Endothelial cell of umbilical vein (primary cell): ENCODE measurements around the gene AP4B1. TPM values are rescaled to one million over a fixed set of nuclear protein-coding genes. Genes with fewer than 3 reads are reported as not detected.

ENCODE experiments used
- BruUV-seq: library from RNA; stranded (reverse); fragments of 400-500 nt; replicated peaks from 2 replicates; lab custom pipeline; 2021; lab: Mats Ljungman, UMichigan
- CTCF ChIA-PET: fragments of 300-600, 350-600 bp; sonication (Branson Sonifier 250); formaldehyde crosslinking; loops from one replicate; lab custom pipeline; 2021; ENCODE audit warnings: antibody characterized with exemption, inconsistent platforms; lab: Charles Lee
- POLR2A ChIA-PET: fragments of 300-600, 350-600 bp; sonication (Branson Sonifier 250); formaldehyde crosslinking; loops from one replicate; lab custom pipeline; 2021; ENCODE audit warnings: antibody characterized with exemption, inconsistent platforms; lab: Charles Lee
- DNase-seq: peaks from one replicate; pipeline ENCODE4 v3.0.0-alpha.2; 2011; ENCODE audit warnings: low read depth, low spot score
- FAIRE-seq: peaks from 2 replicates; lab custom pipeline; 2011; peaks lifted over from hg19 to GRCh38; lab: Jason Lieb, UNC
- H2AFZ ChIP-seq: 2 replicates; pipeline ENCODE4 v1.6.0; 2012; ENCODE audit warnings: low read depth, low read length, control low read depth, inconsistent platforms
- H3K27ac ChIP-seq: 2 replicates; pipeline ENCODE4 v1.5.1; 2011; ENCODE audit warnings: low read depth, mild to moderate bottlenecking, control low read depth, low read length, moderate library complexity; ENCODE audit not compliant: insufficient read depth
- H3K27me3 ChIP-seq, 2 experiments: 2 replicates each; pipeline versions ENCODE4 v1.6.0 to v1.6.1; 2011; ENCODE audit warnings: low read length in 2 of 2, mixed read lengths in 1 of 2; ENCODE audit not compliant: control insufficient read depth in 2 of 2, insufficient read depth in 2 of 2
- H3K36me3 ChIP-seq, 2 experiments: 2 replicates in 1 of 2; 3 replicates in 1 of 2; pipeline ENCODE4 v1.5.1; 2011; ENCODE audit warnings: low read length in 2 of 2, mild to moderate bottlenecking in 1 of 2, moderate library complexity in 1 of 2; ENCODE audit not compliant: control insufficient read depth in 2 of 2, insufficient read depth in 2 of 2; ENCODE audit errors: extremely low read depth in 1 of 2
- H3K4me1 ChIP-seq: 3 replicates; pipeline ENCODE4 v1.5.1; 2011; ENCODE audit warnings: mild to moderate bottlenecking, low read length; ENCODE audit not compliant: control insufficient read depth, insufficient read depth; ENCODE audit errors: extremely low read depth
- H3K4me2 ChIP-seq: 2 replicates; pipeline ENCODE4 v1.6.1; 2011; ENCODE audit warnings: low read length, control low read depth, mixed read lengths; ENCODE audit not compliant: insufficient read depth
- H3K4me3 ChIP-seq, 3 experiments: fragments of 200-600 bp in 1 of 3; sonication (generic), shearing (Covaris generic) in 1 of 3; replicated peaks in 1 of 3; 2 replicates each; pipeline ENCODE4 v1.5.1; 2011 to 2016; ENCODE audit warnings: control low read depth in 3 of 3, low read length in 3 of 3, mild to moderate bottlenecking in 2 of 3, inconsistent platforms in 1 of 3, low read depth in 1 of 3, moderate library complexity in 1 of 3; ENCODE audit not compliant: insufficient read depth in 1 of 3
- H3K79me2 ChIP-seq: 2 replicates; pipeline ENCODE4 v1.6.0; 2012; ENCODE audit warnings: low read length, inconsistent platforms; ENCODE audit not compliant: control insufficient read depth, insufficient read depth
- H3K9ac ChIP-seq: replicated peaks from 2 replicates; pipeline ENCODE3; 2011; ENCODE audit warnings: low read length, control low read depth; ENCODE audit not compliant: insufficient read depth; ENCODE audit errors: extremely low read depth
- H3K9me1 ChIP-seq: replicated peaks from 3 replicates; pipeline ENCODE4 v1.6.0; 2011; ENCODE audit warnings: mild to moderate bottlenecking, low read length; ENCODE audit not compliant: control insufficient read depth, insufficient read depth; ENCODE audit errors: extremely low read depth
- H3K9me3 ChIP-seq: replicated peaks from 2 replicates; pipeline ENCODE4 v1.5.1; 2012; ENCODE audit warnings: low read length, inconsistent platforms; ENCODE audit not compliant: control insufficient read depth, insufficient read depth
- H4K20me1 ChIP-seq: replicated peaks from 2 replicates; pipeline ENCODE3; 2011; ENCODE audit warnings: mild to moderate bottlenecking, low read length; ENCODE audit not compliant: control insufficient read depth, insufficient read depth; ENCODE audit errors: extremely low read depth
- EZH2 ChIP-seq: IDR thresholded peaks from 2 replicates; pipeline ENCODE4 v1.6.1; 2012; ENCODE audit warnings: borderline replicate concordance, low read depth, mild to moderate bottlenecking, moderate library complexity, low read length, inconsistent platforms; ENCODE audit not compliant: severe bottlenecking
- FOS ChIP-seq: IDR thresholded peaks from 2 replicates; pipeline ENCODE4 v1.6.1; 2011; ENCODE audit warnings: mild to moderate bottlenecking, low read length, moderate library complexity, borderline replicate concordance; ENCODE audit not compliant: insufficient read depth
- GATA2 ChIP-seq: IDR thresholded peaks from 2 replicates; pipeline ENCODE4 v1.7.0; 2011; ENCODE audit warnings: low read depth, mild to moderate bottlenecking, moderate library complexity, mixed read lengths, low read length; ENCODE audit not compliant: insufficient read length, insufficient read depth
- JUN ChIP-seq: IDR thresholded peaks from 2 replicates; pipeline ENCODE4 v1.6.1; 2011; ENCODE audit warnings: borderline replicate concordance, low read depth; ENCODE audit not compliant: insufficient read length, insufficient read depth
- MYC ChIP-seq: IDR thresholded peaks from one replicate; pipeline ENCODE4 v1.6.1; 2011; ENCODE audit warnings: mild to moderate bottlenecking, low read depth, low read length
- POLR2A ChIP-seq: IDR thresholded peaks from 2 replicates; pipeline ENCODE4 v1.6.1; 2012; ENCODE audit warnings: low read depth, mild to moderate bottlenecking, control low read depth, low read length
- POLR2AphosphoS5 ChIP-seq: IDR thresholded peaks from 2 replicates; pipeline ENCODE4 v1.6.1; 2012; ENCODE audit warnings: low read depth, mild to moderate bottlenecking, control low read depth, low read length, moderate library complexity; ENCODE audit not compliant: insufficient read depth
- dilution Hi-C: fragments of 300-500 bp; cut with MboI; formaldehyde crosslinking; loops from one replicate; pipeline ENCODE4 v1.15.0; 2019; ENCODE audit warnings: low sequenced_read_pairs; ENCODE audit not compliant: extremely low pct_ligation_motif_present
- intact Hi-C: fragments of 100-400 bp; cut with micrococcal nuclease; formaldehyde crosslinking; loops from one replicate; pipeline ENCODE4 v1.10.0; 2022
- polyA plus RNA-seq, 4 experiments: library from polyadenylated mRNA; depleted of rRNA in 3 of 4; stranded (reverse) in 3 of 4; unstranded in 1 of 4; fragments of >200 nt; gene quantifications; 2 replicates each; pipeline versions ENCODE4 v1.2.1 to v1.2.3, GENCODE V29; 2011 to 2012; ENCODE audit warnings: missing spikeins in 1 of 4
- total RNA-seq: library from RNA; stranded (reverse); gene quantifications from 2 replicates; pipeline ENCODE4 v1.2.3, GENCODE V29; 2021
- TF ChIP-seq, protein P1 (sequence below): IDR thresholded peaks from 2 replicates; pipeline ENCODE4 v1.6.1; 2011; ENCODE audit not compliant: insufficient read depth, insufficient read length
- TF ChIP-seq, protein P2 (sequence below), 2 donors: IDR thresholded peaks; 1 replicate in 1 of 2; 2 replicates in 1 of 2; pipeline ENCODE4 v1.5.1; 2011; ENCODE audit warnings: low read length in 2 of 2, mild to moderate bottlenecking in 2 of 2, moderate library complexity in 2 of 2, control low read depth in 1 of 2, inconsistent platforms in 1 of 2, low read depth in 1 of 2; ENCODE audit not compliant: insufficient read depth in 1 of 2; ENCODE audit errors: extremely low read depth in 1 of 2

The AP4B1 gene
- total and polyA plus RNA-seq, 2 donors (not counting 3 experiments of a cell fraction or from before 2014, with no cell fraction given) = 21.9 to 33.0 TPM

DNA sequence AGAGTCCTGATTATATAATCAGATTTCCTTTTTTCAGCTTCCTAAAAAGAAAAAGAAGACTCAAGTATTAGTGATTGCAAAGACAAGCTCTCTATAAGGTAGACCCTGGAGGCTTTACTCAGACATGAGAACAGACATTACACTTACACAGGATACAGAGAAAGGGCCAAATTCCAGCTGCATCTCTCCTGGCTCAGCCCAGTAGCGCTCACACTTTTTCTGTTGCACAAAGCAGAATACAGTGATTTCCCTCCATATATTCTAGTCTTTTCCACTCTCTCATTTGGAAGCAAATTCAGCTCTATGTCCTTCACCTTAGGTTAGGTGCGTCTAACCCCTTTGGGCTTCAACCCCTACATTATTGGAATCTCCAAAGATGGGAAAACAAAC is 48.2 kb downstream of the AP4B1 start:
- POLR2A ChIA-PET = no interaction called here

More for the DNA sequence above, 48.2 kb downstream of the AP4B1 start:
- DNase-seq (no peak), FAIRE-seq (no peak)
- H3K36me3 ChIP-seq = no peaks in the 10 kb centered on the region
- H2AFZ ChIP-seq = no peak overlapping the region
- no TSS peak for BruUV-seq
- TF ChIP-seq POLR2AphosphoS5 = no peak
- TF ChIP-seq, protein P1, sequence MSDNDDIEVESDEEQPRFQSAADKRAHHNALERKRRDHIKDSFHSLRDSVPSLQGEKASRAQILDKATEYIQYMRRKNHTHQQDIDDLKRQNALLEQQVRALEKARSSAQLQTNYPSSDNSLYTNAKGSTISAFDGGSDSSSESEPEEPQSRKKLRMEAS = no peak
- TF ChIP-seq POLR2A = no peak
- no peak for TF ChIP-seq EZH2
- TF ChIP-seq MYC = no peak
- TF ChIP-seq FOS = no peak
- TF ChIP-seq, protein P2, sequence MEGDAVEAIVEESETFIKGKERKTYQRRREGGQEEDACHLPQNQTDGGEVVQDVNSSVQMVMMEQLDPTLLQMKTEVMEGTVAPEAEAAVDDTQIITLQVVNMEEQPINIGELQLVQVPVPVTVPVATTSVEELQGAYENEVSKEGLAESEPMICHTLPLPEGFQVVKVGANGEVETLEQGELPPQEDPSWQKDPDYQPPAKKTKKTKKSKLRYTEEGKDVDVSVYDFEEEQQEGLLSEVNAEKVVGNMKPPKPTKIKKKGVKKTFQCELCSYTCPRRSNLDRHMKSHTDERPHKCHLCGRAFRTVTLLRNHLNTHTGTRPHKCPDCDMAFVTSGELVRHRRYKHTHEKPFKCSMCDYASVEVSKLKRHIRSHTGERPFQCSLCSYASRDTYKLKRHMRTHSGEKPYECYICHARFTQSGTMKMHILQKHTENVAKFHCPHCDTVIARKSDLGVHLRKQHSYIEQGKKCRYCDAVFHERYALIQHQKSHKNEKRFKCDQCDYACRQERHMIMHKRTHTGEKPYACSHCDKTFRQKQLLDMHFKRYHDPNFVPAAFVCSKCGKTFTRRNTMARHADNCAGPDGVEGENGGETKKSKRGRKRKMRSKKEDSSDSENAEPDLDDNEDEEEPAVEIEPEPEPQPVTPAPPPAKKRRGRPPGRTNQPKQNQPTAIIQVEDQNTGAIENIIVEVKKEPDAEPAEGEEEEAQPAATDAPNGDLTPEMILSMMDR (IDR thresholded peaks at IDR 0.05; ENCODE audit: extremely low read depth in 1 of 2, insufficient read depth in 1 of 2, low read depth in 1 of 2, low read length in 2 of 2) = no peak
- no peak for TF ChIP-seq GATA2
- TF ChIP-seq JUN = no peak
- H3K27me3 ChIP-seq = no peaks in the 10 kb centered on the region
- H3K79me2 ChIP-seq = no peaks in the 10 kb centered on the region
- no peak overlapping the region for H3K9ac ChIP-seq
- no peaks in the 10 kb centered on the region for H3K9me3 ChIP-seq
- CTCF ChIA-PET = interaction anchor here (1.7 to 4.4 kb wide), 2 partner anchors 21 to 75 kb away, joined by 5 to 24 read pairs; no protein-coding TSS in a partner anchor
- H3K4me2 ChIP-seq = no peak overlapping the region
- no peak overlapping the region for H3K27ac ChIP-seq
- no peaks in the 10 kb centered on the region for H4K20me1 ChIP-seq
- H3K4me3 ChIP-seq = no peak overlapping the region
- no peaks in the 10 kb centered on the region for H3K9me1 ChIP-seq
- H3K4me1 ChIP-seq = peaks cover 11% of the 10 kb centered on the region
- dilution Hi-C loops = no loop called here
- intact Hi-C loops = no loop called here
